GM12865 (cell line): ENCODE data around the gene MFSD6.

ENCODE experiments used
- DNase-seq: peaks from one replicate; pipeline ENCODE4 v3.0.0; 2010; ENCODE audit warnings: low read depth
- H3K4me3 ChIP-seq: 2 replicates; pipeline ENCODE4 v1.5.1; 2011; ENCODE audit warnings: mild to moderate bottlenecking, low read depth, low read length, control low read depth
- TF ChIP-seq, protein P1 (sequence below): IDR thresholded peaks from 2 replicates; pipeline ENCODE4 v1.5.1; 2011; ENCODE audit warnings: low read length, control low read depth, low read depth, inconsistent platforms; ENCODE audit not compliant: insufficient read depth; ENCODE audit errors: missing control alignments

The MFSD6 gene

DNA sequence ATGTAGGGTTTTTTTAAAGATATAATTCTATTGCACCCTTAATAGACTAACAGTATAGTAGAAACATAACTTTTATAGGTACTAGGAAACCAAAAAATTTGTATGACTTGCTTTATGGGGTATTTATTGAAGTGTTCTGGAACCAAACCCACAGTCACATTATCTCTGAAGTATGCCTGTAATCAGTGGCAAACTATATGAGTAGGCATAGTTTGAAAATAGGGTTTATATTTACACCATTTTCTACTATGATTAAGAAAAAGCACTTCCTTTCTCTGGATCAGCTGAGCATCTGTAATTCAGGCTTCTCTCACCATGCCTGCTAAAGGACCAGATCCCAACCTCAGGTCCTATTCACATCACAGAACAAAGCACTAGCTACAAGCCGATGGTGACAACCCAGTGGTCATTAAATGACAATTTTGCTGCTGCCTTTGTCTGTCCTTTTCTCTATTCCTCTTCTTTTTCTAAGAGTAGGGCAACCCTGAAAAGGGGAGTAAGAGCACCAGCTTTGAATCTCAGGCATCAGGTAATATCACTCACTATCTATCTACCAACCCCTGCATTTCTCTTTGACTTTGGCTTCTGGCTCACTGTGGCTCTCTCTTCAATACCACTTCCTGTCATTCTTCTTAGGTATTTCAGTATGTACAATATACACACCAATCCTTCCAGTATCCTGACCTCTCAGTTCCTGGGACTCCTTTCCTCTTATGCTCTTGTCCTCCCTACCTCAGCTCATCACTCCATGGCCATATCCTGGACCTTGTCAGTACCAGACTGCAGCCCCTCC is 112.0 kb downstream of the MFSD6 start:
- no peak for DNase-seq

DNA sequence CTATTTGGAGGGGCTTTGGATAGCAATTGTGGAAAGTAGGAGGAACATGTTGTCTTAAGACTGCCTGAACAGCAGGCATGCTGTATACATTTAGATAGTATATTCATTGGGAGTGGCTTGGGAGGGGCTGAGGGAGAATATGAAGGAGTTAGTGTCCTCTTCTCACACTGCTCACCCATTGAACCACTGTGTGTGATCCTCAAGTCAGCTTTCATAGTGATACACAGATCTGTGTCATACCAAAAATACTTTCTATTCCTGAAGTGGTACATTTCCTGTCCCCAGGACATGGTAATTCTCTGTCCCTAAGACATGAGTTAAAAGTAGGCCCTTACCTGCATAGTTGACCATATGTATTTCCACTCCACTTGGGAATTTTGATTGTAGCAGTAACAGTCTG is 116.8 kb downstream of the MFSD6 start:
- DNase-seq, result peak; percentile 32
- H3K4me3 ChIP-seq, result no peak overlapping the region
- TF ChIP-seq, protein P1, sequence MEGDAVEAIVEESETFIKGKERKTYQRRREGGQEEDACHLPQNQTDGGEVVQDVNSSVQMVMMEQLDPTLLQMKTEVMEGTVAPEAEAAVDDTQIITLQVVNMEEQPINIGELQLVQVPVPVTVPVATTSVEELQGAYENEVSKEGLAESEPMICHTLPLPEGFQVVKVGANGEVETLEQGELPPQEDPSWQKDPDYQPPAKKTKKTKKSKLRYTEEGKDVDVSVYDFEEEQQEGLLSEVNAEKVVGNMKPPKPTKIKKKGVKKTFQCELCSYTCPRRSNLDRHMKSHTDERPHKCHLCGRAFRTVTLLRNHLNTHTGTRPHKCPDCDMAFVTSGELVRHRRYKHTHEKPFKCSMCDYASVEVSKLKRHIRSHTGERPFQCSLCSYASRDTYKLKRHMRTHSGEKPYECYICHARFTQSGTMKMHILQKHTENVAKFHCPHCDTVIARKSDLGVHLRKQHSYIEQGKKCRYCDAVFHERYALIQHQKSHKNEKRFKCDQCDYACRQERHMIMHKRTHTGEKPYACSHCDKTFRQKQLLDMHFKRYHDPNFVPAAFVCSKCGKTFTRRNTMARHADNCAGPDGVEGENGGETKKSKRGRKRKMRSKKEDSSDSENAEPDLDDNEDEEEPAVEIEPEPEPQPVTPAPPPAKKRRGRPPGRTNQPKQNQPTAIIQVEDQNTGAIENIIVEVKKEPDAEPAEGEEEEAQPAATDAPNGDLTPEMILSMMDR, result no peak

More for the DNA sequence above, 112.0 kb downstream of the MFSD6 start:
- H3K4me3 ChIP-seq, result no peak overlapping the region
- TF ChIP-seq, protein P1, result no peak

DNA sequence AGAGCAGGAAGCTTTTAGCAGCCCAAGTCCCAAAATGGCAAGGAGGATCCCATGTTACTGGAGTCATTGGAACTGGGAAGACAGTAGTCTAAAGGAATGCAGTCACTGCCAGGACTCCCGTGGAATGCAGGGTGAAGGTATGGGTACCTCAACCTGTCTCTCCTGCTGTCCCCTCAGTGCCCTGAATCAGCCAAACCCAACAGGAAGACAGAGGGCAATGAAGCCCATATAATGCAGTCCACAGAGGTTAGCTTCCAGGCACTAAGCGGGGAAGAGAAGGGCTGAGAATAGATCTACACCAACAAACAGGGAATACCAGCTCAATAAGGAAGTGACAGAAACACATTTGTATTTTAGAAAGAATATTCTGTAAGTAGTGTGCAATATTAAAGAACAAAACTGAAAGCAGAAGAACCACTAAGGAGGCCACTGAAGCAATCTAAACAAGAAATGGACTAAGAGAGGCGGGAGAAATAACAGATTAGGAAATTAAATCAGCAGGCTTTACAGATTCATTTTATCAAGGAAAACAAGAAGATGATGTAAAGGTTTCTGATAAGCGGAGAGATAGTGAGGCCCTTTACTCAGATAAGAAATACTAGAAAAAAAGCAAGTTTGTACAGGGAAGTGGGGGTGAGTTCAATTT is 118.1 kb downstream of the MFSD6 start:
- DNase-seq, result no peak
- H3K4me3 ChIP-seq, result peak overlapping the region; percentile 22; the same call in 1 of the 2 replicates
- TF ChIP-seq, protein P1, result no peak

DNA sequence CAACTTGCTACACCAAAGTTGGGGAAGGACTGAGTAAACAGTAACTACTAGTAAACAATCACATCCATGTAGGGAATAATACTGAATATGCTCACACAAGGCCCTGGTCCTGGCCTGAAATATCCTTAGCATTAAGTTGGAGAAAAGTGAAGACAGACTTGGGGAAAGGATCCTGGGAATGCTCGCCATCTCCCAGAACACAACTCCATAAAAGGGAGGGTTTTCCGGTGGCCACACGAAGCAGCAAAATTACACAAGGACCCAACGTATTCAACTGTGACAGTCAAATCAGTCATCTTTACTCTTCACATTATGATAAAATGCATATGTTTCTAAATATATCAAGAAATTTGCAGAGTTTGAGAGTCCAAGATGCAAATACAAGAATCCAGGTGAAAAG is 119.1 kb downstream of the MFSD6 start:
- DNase-seq, result no peak
- TF ChIP-seq, protein P1, result no peak
- H3K4me3 ChIP-seq, result no peak overlapping the region

DNA sequence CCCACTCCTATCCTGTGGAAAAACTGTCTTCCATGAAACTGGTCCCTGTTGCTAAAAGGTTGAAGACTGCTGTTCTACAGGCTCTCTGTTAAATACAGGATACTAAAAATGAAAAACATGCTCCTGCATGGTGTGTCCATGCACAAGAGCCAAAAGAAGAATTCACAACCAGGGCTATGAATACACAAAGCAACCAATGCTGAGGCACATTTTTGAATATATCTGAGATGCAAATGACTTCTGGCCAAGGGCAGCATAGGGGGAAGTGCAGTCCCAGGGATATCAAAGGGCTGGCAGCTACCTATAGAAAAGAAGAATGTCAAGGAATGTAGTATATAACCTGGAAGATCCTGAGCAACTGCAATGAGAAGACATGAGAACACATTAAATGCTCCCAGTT is 119.8 kb downstream of the MFSD6 start:
- TF ChIP-seq, protein P1, result no peak
- H3K4me3 ChIP-seq, result no peak overlapping the region
- no peak for DNase-seq

DNA sequence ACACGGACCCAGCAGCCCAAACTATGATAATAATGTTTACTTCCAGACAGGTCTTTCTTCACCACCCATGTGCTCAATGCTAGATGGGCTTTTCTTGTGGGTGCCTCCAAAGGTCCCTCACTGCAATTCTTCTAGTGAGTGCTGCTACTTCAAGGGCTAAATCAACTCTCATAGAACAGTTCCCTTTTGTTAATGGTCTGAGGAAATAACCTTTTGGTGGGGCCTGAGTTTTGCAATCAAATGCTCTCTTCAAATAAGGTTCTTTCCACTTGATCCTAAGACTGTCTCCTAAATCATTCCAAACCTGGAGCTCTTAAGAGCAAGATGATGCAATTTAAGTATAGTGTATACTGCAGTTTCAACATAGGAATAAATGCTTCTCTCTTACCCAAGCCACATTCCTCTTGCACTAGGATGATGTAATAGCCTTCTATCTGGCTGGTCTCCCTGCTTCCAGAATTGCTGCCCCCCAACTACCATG is 120.4 kb downstream of the MFSD6 start:
- H3K4me3 ChIP-seq, result no peak overlapping the region
- no peak for DNase-seq
- TF ChIP-seq, protein P1, result no peak
